HepG2 (cell line): ENCODE data around the gene IMPACT. TPM values are rescaled to one million over a fixed set of nuclear protein-coding genes. Genes with fewer than 3 reads are reported as not detected.

Source experiments
- ATF6 ChIP-seq: sonication (generic); formaldehyde crosslinking; conservative IDR thresholded peaks from 2 replicates; pipeline ENCODE4 v1.4.0; 2020; ENCODE audit warnings: missing genetic modification reagents
- BRF2 ChIP-seq: sonication (generic); formaldehyde crosslinking; IDR thresholded peaks from 2 replicates; pipeline ENCODE4 v1.8.1; 2022; ENCODE audit warnings: mild to moderate bottlenecking, missing genetic modification reagents
- EED ChIP-seq: sonication (generic); formaldehyde crosslinking; IDR thresholded peaks from 2 replicates; pipeline ENCODE4 v1.5.0; 2020; ENCODE audit warnings: mild to moderate bottlenecking, missing genetic modification reagents
- FOXM1 ChIP-seq: sonication (generic); formaldehyde crosslinking; IDR thresholded peaks from 2 replicates; pipeline ENCODE4 v1.5.0; 2020; ENCODE audit warnings: missing genetic modification reagents
- HES4 ChIP-seq: sonication (generic); formaldehyde crosslinking; IDR thresholded peaks from 2 replicates; pipeline ENCODE4 v1.9.0; 2021; ENCODE audit warnings: mild to moderate bottlenecking, missing genetic modification reagents, borderline replicate concordance
- JDP2 ChIP-seq: sonication (generic); formaldehyde crosslinking; IDR thresholded peaks from 2 replicates; pipeline ENCODE4 v1.8.1; 2022; ENCODE audit warnings: missing genetic modification reagents, borderline replicate concordance
- MATR3 ChIP-seq: sonication (generic); formaldehyde crosslinking; IDR thresholded peaks from 2 replicates; pipeline ENCODE4 v1.4.0; 2020; ENCODE audit warnings: missing genetic modification reagents
- MTA1 ChIP-seq: sonication (generic); formaldehyde crosslinking; IDR thresholded peaks from 2 replicates; pipeline ENCODE4 v1.4.0; 2020; ENCODE audit warnings: missing genetic modification reagents, mild to moderate bottlenecking, borderline replicate concordance
- MXD3 ChIP-seq: IDR thresholded peaks from 2 replicates; pipeline ENCODE4 v1.6.1; 2016; ENCODE audit warnings: mild to moderate bottlenecking, missing biosample characterization, missing genetic modification reagents
- POLR2AphosphoS5 ChIP-seq: IDR thresholded peaks from 2 replicates; pipeline ENCODE4 v1.6.1; 2012; ENCODE audit warnings: low read depth, low read length
- THAP11 ChIP-seq: IDR thresholded peaks from 2 replicates; pipeline ENCODE4 v1.6.1; 2016; ENCODE audit warnings: missing biosample characterization, missing genetic modification reagents
- TSC22D2 ChIP-seq: sonication (generic); formaldehyde crosslinking; IDR thresholded peaks from 2 replicates; pipeline ENCODE4 v1.5.1; 2020; ENCODE audit warnings: missing genetic modification reagents, mild to moderate bottlenecking, borderline replicate concordance
- ZBTB37 ChIP-seq: sonication (generic); formaldehyde crosslinking; IDR thresholded peaks from 2 replicates; pipeline ENCODE4 v1.4.0; 2020; ENCODE audit warnings: mild to moderate bottlenecking, missing genetic modification reagents
- ZFP90 ChIP-seq: sonication (generic); formaldehyde crosslinking; IDR thresholded peaks from 2 replicates; pipeline ENCODE4 v1.8.0; 2022; ENCODE audit warnings: missing genetic modification reagents, mild to moderate bottlenecking, inconsistent platforms, borderline replicate concordance
- ZNF264 ChIP-seq: sonication (generic); formaldehyde crosslinking; IDR thresholded peaks from 2 replicates; pipeline ENCODE4 v1.4.0; 2020; ENCODE audit warnings: missing genetic modification reagents
- ZNF510 ChIP-seq: sonication (generic); formaldehyde crosslinking; IDR thresholded peaks from 2 replicates; pipeline ENCODE4 v1.4.0; 2020; ENCODE audit warnings: low read depth, mild to moderate bottlenecking, missing genetic modification reagents
- ZNF691 ChIP-seq: sonication (generic); formaldehyde crosslinking; IDR thresholded peaks from 2 replicates; pipeline ENCODE4 v1.4.0; 2020; ENCODE audit warnings: missing genetic modification reagents, low read depth, mild to moderate bottlenecking, borderline replicate concordance
- ZXDC ChIP-seq: sonication (generic); formaldehyde crosslinking; IDR thresholded peaks from 2 replicates; pipeline ENCODE4 v1.5.0; 2020; ENCODE audit warnings: mild to moderate bottlenecking, missing genetic modification reagents
- polyA plus RNA-seq, 8 experiments: library from polyadenylated mRNA; depleted of rRNA in 3 of 8; stranded (reverse) in 7 of 8; unstranded in 1 of 8; fragments of >200 nt; fragmentation: Illumina TruSeq in 4 of 8; extraction: Trizol in 4 of 8; gene quantifications; 2 replicates each; pipeline versions ENCODE4 v1.2.1 to v1.2.3, GENCODE V29; 2011 to 2016; ENCODE audit warnings: low read depth in 4 of 8, missing spikeins in 1 of 8, mixed read lengths in 1 of 8; ENCODE audit not compliant: insufficient read depth in 1 of 8
- total RNA-seq, 5 experiments: library from RNA; depleted of rRNA; stranded (reverse); fragments of >200 nt; fragmentation: Illumina TruSeq; extraction: Trizol; gene quantifications; 2 replicates each; pipeline ENCODE4 v1.2.3, GENCODE V29; 2016; ENCODE audit warnings: low read depth in 1 of 5

The IMPACT gene
- total and polyA plus RNA-seq, 2 of the 13 experiments (the other 11 are each of a cell fraction or from before 2014, with no cell fraction given): 5.0 to 7.7 TPM

- TF ChIP-seq MXD3 (CRISPR knock-in tag): no peak; the same call in 1 of the 2 replicates
- no peak for TF ChIP-seq ZNF264
- 0 out of 2 replicates have a peak, but pooled peaks have one; percentile 5 for TF ChIP-seq HES4 (CRISPR knock-in tag)
- TF ChIP-seq ZXDC (CRISPR knock-in tag): 0 out of 2 replicates have a peak, but pooled peaks have one; percentile 45
- TF ChIP-seq TSC22D2 (CRISPR knock-in tag): no peak
- TF ChIP-seq ZNF510 (CRISPR knock-in tag): no peak
- peak; percentile 58; the same call in 1 of the 2 replicates for TF ChIP-seq ZNF691 (CRISPR knock-in tag)
- no peak for TF ChIP-seq MATR3 (CRISPR knock-in tag)
- no peak for TF ChIP-seq JDP2 (CRISPR knock-in tag)
- TF ChIP-seq ATF6 (CRISPR knock-in tag): no peak
- no peak for TF ChIP-seq ZBTB37
- TF ChIP-seq MTA1 (CRISPR knock-in tag): peak; percentile 41; the same call in 1 of the 2 replicates
- TF ChIP-seq THAP11: peak; percentile 73
- TF ChIP-seq FOXM1 (CRISPR knock-in tag): no peak
- TF ChIP-seq ZFP90: no peak
- TF ChIP-seq POLR2AphosphoS5: peak; percentile 46; the same call in 1 of the 2 replicates
- no peak for TF ChIP-seq EED (CRISPR knock-in tag)
- TF ChIP-seq BRF2 (CRISPR knock-in tag): peak; percentile 74; the same call in 1 of the 2 replicates
These were observed at the start of gene IMPACT (continued) for GRCh38 chr18:24426398-24427294.
